ENCODE results near the gene MICB. TPM values are rescaled to one million over a fixed set of nuclear protein-coding genes. Genes with fewer than 3 reads are reported as not detected.
A peak's percentile ranks its signal among the peaks of the same experiment; 100 is the strongest.

MICB gene
- total RNA-seq, 2 experiments from 2014 or later, result 17.7 to 18.5 TPM

- Mint-ChIP-seq H3K9me3 (no peaks in the 10 kb centered on the region), H3K27me3 (no peaks in the 10 kb centered on the region), H3K36me3 (peaks cover 7% of the 10 kb centered on the region), H3K27ac (no peak overlapping the region), H3K4me1 (no peaks in the 10 kb centered on the region), H3K4me3 (no peak overlapping the region)
- no peak for DNase-seq
These were observed 15.7 kb downstream of the MICB start for GRCh38 chr6:31513456-31514165.

DNA sequence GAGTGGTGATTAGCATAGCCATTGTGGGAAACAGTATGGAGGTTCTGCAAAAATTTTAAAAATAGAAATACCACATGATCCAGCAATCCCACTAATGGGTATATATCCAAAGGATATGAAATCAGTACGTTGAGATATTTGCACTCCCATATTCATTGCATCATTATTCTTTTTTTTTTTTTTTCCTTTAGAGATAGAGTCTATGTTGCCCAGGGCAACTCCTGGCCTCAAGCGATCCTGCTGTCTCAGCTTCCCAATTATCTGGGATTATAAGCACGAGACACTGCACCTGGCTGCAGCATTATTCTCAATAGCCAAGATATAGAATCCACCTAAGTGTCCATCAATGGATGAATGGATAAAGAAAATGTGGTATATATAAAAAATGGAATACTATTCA, 23.9 kb downstream of the MICB start:
- H3K27ac Mint-ChIP-seq, result no peak overlapping the region
- no peak overlapping the region for H3K4me3 Mint-ChIP-seq
- no peaks in the 10 kb centered on the region for H3K9me3 Mint-ChIP-seq
- H3K27me3 Mint-ChIP-seq, result no peaks in the 10 kb centered on the region
- no peak for DNase-seq
- no peaks in the 10 kb centered on the region for H3K36me3 Mint-ChIP-seq
- no peaks in the 10 kb centered on the region for H3K4me1 Mint-ChIP-seq

DNA sequence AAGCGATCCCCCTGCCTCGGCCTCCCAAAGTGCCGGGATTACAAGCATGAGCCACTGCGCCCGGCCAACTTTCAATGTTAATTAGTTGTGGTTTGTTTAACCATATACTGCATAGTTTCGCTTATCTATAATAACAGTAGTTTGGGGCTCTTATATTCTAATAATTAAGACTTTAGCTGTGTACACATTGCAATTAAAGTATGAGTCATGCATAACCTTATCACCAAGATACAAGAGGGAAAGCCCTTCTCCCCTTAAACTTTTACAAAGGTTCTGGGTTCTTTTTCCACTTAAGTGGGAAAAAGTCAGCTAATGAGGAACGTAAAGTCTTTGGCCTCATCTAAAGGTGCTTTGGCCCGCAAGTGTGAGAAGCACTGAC, 27.6 kb downstream of the MICB start:
- DNase-seq, result no peak
- Mint-ChIP-seq H3K36me3 (peaks cover 8% of the 10 kb centered on the region), H3K27ac (no peak overlapping the region), H3K9me3 (no peaks in the 10 kb centered on the region), H3K4me3 (no peak overlapping the region), H3K4me1 (peaks cover 3% of the 10 kb centered on the region), H3K27me3 (no peaks in the 10 kb centered on the region)

- no peak overlapping the region for H3K27ac Mint-ChIP-seq
- H3K36me3 Mint-ChIP-seq, result peaks cover 13% of the 10 kb centered on the region
- H3K27me3 Mint-ChIP-seq, result no peaks in the 10 kb centered on the region
- H3K4me1 Mint-ChIP-seq, result peaks cover 3% of the 10 kb centered on the region
- no peaks in the 10 kb centered on the region for H3K9me3 Mint-ChIP-seq
- DNase-seq, result no peak
- H3K4me3 Mint-ChIP-seq, result no peak overlapping the region
These were observed 28.1 kb downstream of the MICB start for GRCh38 chr6:31525932-31526591.

DNA sequence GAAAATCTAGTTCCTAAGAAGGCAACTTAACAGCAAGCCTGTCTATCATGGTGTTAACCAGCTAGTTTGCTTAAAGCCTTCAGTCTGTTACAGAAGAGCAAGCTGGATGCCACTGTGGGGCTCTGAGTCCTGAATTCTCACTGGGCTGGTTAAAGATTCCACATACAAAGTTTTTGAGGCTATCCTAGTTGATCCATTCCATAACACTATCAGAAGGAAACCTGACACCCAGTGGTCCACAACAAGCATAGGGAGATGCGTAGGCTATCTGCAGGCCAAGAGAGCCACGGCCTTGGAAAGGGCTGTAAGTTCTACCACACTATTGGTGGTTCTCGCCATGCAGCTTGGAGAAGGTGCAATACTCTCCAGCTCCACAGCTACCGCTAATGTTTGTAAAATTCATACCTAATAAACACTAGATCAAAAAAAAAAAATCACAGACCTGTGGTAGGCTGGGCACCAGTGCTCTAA, 30.4 kb downstream of the MICB start:
- Mint-ChIP-seq H3K4me3 (no peak overlapping the region), H3K9me3 (no peaks in the 10 kb centered on the region), H3K4me1 (peaks cover 14% of the 10 kb centered on the region), H3K36me3 (peaks cover 26% of the 10 kb centered on the region), H3K27ac (peak overlapping the region; percentile 42), H3K27me3 (no peaks in the 10 kb centered on the region)
- DNase-seq, result no peak

DNA sequence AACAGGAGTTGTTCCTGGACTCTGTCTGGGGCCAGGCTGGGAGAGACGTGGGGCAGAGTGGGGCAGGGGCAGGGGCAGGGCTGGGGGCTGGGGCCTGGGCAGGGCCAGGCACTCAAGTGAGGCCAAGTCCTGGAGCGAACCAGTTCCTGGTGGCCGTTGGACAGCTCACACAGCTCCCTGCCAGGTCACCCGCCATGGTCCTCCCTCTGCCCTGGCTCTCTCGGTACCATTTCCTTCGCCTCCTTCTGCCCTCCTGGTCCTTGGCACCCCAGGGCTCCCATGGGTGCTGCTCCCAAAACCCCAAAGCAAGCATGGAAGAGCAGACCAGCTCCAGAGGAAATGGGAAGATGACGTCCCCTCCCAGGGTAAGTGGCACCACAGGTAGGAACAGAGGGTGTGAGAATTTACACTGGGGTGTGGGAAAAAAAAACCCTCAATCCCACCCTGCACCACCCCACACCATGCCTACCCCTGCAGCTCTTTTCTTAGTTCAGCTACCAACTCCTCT, 30.9 kb downstream of the MICB start, which contains the start of gene MCCD1:
TSS of gene MCCD1 (plus strand) at position 142 of the 508 bp plus-strand sequence. CDS start at position 195, 53 bp downstream.
- Mint-ChIP-seq H3K27ac (peak within 1 kb of the TSS; percentile 42), H3K27me3 (no peaks in the 10 kb centered on the region), H3K9me3 (no peaks in the 10 kb centered on the region), H3K4me3 (no peak within 1 kb of the TSS), H3K4me1 (peaks cover 17% of the 10 kb centered on the region), H3K36me3 (peaks cover 29% of the 10 kb centered on the region)
- DNase-seq, result no peak

DNA sequence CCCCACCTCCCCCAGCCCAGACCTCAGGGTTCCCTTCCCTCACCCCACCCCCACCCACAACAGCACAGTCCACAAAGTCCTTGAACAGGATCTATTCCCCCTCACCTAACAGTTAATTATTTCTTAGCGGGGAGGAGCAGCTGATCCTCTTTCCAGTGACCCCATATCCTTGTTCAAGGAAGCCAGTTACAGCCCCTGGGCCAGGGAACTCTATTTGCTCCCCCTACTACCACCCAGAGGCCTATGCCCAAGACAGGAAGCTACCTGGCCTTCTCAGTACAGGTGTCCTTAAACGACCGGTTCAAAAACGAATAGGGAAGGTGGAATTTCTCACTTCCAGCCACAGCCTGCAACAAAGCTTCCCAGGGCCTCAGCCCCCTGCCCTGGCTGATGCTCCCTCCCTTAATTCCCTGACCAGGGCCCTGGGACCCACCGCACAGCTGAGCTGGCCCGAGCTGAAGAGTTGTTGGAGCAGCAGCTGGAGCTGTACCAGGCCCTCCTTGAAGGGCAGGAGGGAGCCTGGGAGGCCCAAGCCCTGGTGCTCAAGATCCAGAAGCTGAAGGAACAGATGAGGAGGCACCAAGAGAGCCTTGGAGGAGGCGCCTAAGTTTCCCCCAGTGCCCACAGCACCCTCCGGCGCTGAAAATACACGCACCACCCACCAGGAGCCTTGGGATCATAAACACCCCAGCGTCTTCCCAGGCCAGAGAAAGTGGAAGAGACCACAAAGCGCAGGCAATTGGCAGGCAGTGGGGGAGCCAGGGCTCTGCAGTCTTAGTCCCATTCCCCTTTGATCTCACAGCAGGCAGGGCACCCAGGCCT, 31.6 kb downstream of the MICB start:
- no peak overlapping the region for H3K4me3 Mint-ChIP-seq
- H3K9me3 Mint-ChIP-seq, result no peaks in the 10 kb centered on the region
- no peaks in the 10 kb centered on the region for H3K27me3 Mint-ChIP-seq
- H3K4me1 Mint-ChIP-seq, result peaks cover 20% of the 10 kb centered on the region
- peak overlapping the region; percentile 34 for H3K27ac Mint-ChIP-seq
- H3K36me3 Mint-ChIP-seq, result peaks cover 33% of the 10 kb centered on the region
- no peak for DNase-seq

GRCh38 chr6:31530659-31531058, 32.7 kb downstream of the MICB start:
- Mint-ChIP-seq H3K36me3 (peaks cover 42% of the 10 kb centered on the region), H3K9me3 (no peaks in the 10 kb centered on the region), H3K4me3 (no peak overlapping the region), H3K4me1 (peaks cover 28% of the 10 kb centered on the region), H3K27ac (no peak overlapping the region), H3K27me3 (no peaks in the 10 kb centered on the region)
- DNase-seq, result no peak

- Mint-ChIP-seq H3K27me3 (no peaks in the 10 kb centered on the region), H3K4me3 (no peak overlapping the region), H3K4me1 (peaks cover 33% of the 10 kb centered on the region), H3K9me3 (no peaks in the 10 kb centered on the region), H3K27ac (no peak overlapping the region), H3K36me3 (peaks cover 47% of the 10 kb centered on the region)
- DNase-seq, result no peak
These were observed 33.2 kb downstream of the MICB start for GRCh38 chr6:31531162-31531561.

DNA sequence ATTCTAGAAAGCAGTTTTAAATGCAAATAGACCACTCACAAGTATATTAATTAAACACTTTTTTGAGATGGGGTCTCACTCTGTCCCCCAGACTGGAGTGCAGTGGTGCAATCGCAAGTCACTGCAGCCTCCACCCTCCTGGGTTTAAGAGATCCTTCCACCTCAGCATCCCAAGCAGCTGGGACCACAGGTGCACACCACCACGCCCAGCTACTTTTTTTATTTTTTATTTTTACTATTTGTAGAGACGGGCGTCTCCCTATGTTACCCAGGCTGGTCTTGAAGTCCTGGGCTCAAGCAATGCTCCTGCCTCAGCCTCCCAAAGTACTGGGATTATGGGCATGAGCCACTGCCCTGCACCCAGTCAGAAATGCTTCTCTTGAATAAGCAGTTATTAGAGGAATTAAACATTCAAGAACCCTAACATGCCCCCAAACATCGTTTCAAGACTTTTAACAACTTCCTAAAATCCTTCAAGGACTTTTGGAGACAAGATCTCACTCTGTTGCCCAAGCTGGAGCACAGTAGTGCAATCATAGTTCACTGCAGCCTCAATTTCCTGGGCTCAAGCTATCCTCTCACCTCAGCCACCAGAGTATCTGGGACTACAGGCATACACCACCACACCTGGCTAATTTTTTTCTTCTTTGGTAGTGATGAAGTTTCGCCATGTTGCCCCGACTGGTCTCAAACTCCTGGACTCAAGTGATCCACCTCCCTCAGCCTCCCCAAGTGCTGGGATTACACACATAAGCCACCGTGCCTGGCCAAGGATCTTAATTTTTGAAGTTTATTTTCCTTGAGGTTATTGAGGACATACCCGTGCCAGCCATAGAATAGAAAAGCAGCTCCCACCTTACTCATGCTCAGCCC, 34.1 kb downstream of the MICB start:
- no peak for DNase-seq
- H3K27me3 Mint-ChIP-seq, result no peaks in the 10 kb centered on the region
- H3K4me1 Mint-ChIP-seq, result peaks cover 40% of the 10 kb centered on the region
- peak overlapping the region; percentile 5 for H3K4me3 Mint-ChIP-seq
- H3K27ac Mint-ChIP-seq, result peak overlapping the region; percentile 39
- peaks cover 54% of the 10 kb centered on the region for H3K36me3 Mint-ChIP-seq
- no peaks in the 10 kb centered on the region for H3K9me3 Mint-ChIP-seq

DNA sequence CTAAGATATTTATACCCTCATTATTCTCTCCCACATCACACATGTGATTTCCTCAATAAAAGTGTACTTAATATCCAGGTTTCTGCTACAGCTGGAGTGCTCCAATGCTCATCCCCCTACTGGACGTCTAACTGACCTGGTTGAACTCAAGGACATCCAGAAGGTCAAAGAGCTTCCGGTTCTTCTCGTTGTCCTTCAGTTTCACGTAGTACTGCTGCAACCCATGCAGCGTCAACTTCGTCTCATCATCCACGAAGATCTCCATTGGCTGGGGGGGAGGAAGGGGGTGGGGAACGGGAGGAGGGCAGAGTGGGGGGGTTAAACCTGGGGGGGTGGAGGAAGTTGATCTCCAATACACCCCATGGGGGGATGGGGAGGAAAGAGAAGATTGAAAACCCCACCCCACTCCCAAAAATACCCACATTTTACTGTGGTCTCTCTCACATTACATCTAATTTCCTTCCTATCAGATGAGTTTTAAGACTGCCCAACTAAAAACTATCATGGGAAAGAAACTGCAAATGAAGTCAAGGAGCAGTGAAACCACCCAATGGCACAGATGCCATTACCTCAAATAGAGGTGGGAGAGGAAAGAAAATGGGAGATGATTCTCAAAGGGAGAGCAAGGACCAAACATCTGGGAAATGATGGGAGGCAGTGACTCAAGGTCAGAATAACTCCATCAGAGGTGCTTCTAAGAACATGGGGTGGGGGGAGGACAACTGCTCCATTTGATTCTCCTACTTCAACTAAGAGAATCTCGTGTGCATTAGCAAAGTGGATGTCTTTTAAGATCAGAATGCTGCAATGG, 34.9 kb downstream of the MICB start:
- DNase-seq, result no peak
- Mint-ChIP-seq H3K36me3 (peaks cover 58% of the 10 kb centered on the region), H3K9me3 (no peaks in the 10 kb centered on the region), H3K4me1 (peaks cover 44% of the 10 kb centered on the region), H3K27ac (peak overlapping the region; percentile 39), H3K27me3 (no peaks in the 10 kb centered on the region), H3K4me3 (no peak overlapping the region)

- peaks cover 62% of the 10 kb centered on the region for H3K36me3 Mint-ChIP-seq
- peaks cover 48% of the 10 kb centered on the region for H3K4me1 Mint-ChIP-seq
- H3K27ac Mint-ChIP-seq, result peak overlapping the region; percentile 17
- H3K4me3 Mint-ChIP-seq, result no peak overlapping the region
- no peak for DNase-seq
- no peaks in the 10 kb centered on the region for H3K27me3 Mint-ChIP-seq
- H3K9me3 Mint-ChIP-seq, result no peaks in the 10 kb centered on the region
These were observed 35.5 kb downstream of the MICB start for GRCh38 chr6:31533455-31533841.

GRCh38 chr6:31534011-31534410, 36.1 kb downstream of the MICB start:
- Mint-ChIP-seq H3K4me1 (peaks cover 54% of the 10 kb centered on the region), H3K27me3 (no peaks in the 10 kb centered on the region), H3K4me3 (no peak overlapping the region), H3K27ac (no peak overlapping the region), H3K9me3 (no peaks in the 10 kb centered on the region), H3K36me3 (peaks cover 67% of the 10 kb centered on the region)
- DNase-seq, result no peak

Data from activated naive CD8-positive, alpha-beta T cell treated with anti-CD3 and anti-CD28 coated beads for 36 hours (primary cell).